ENCODE results near the gene PRKN.

The PRKN gene

DNA sequence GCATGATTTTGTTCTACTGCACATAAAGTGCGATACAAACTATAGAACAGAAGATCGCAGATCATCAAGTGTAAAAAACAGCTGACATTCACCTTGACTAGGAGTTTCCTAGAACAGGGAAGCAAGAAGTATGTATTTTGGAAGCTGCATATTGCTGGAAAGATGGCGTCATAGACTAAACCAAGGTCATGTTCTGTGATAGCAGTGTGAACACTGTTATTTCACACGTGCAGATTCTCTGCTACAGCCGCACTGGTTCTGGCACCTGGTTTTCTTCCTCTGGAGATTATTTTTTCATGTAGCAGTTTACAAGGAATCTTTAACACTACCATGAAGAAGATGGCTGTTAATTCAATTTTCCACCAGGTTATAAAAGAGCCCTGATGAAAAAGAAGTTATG lies 681.2 kb downstream of the PRKN start:
- WGBS, result 89% methylated on average over 3 of the region's 5 CpGs
- H4K91ac ChIP-seq (ENCODE audit: low read length), result no peak overlapping the region
- peaks cover 9% of the 10 kb centered on the region for H3K9me3 ChIP-seq (ENCODE audit: control insufficient read depth, low read length)

GRCh38 chr6:162032620-162033019 lies 694.9 kb downstream of the PRKN start:
- DNase-seq, result peak; percentile 61
- no peak overlapping the region for H3K4me3 ChIP-seq (ENCODE audit: insufficient read depth in 1 of 2, low read depth in 1 of 2, low read length in 2 of 2)
- H3K36me3 ChIP-seq (ENCODE audit: control insufficient read depth in 1 of 2, insufficient read depth in 2 of 2, low read depth in 1 of 2, low read length in 2 of 2), result no peaks in the 10 kb centered on the region
- no peak overlapping the region for H2BK12ac ChIP-seq (ENCODE audit: low read length in 2 of 2)
- H3K9ac ChIP-seq (ENCODE audit: low read length), result no peak overlapping the region
- WGBS, result 58% methylated on average over 4 of the region's 4 CpGs
- no peak overlapping the region for H3K18ac ChIP-seq (ENCODE audit: low read depth in 1 of 2, low read length in 2 of 2)
- no peaks in the 10 kb centered on the region for H3K9me3 ChIP-seq (ENCODE audit: control insufficient read depth, low read length)
- no peaks in the 10 kb centered on the region for H3K79me1 ChIP-seq (replicated peaks; ENCODE audit: low read length, poor library complexity, severe bottlenecking)
- no peak overlapping the region for H4K8ac ChIP-seq (ENCODE audit: low read length)
- H3K4ac ChIP-seq (ENCODE audit: low read depth in 1 of 2, low read length in 2 of 2), result no peak overlapping the region
- H3K14ac ChIP-seq (ENCODE audit: low read length in 2 of 2), result no peak overlapping the region
- H2BK5ac ChIP-seq (ENCODE audit: low read depth, low read length, poor library complexity, severe bottlenecking), result no peak overlapping the region
- no peak overlapping the region for H3K23ac ChIP-seq (ENCODE audit: low read length in 2 of 2)
- no peak overlapping the region for H2AK5ac ChIP-seq (ENCODE audit: low read length, severe bottlenecking)
- H2BK120ac ChIP-seq (ENCODE audit: low read depth, low read length), result no peak overlapping the region
- no peak overlapping the region for H3K27ac ChIP-seq (ENCODE audit: low read length, poor library complexity, severe bottlenecking)
- no peaks in the 10 kb centered on the region for H3K4me1 ChIP-seq (ENCODE audit: control insufficient read depth, insufficient read depth, low read depth, low read length)
- H3K4me2 ChIP-seq (ENCODE audit: low read length, poor library complexity, severe bottlenecking), result no peak overlapping the region
- H2BK15ac ChIP-seq (ENCODE audit: low read depth, poor library complexity, severe bottlenecking), result no peak overlapping the region
- no peak overlapping the region for H4K91ac ChIP-seq (ENCODE audit: low read length)
- no peaks in the 10 kb centered on the region for H3K27me3 ChIP-seq (ENCODE audit: control insufficient read depth in 1 of 2, insufficient read depth in 1 of 2, low read length in 2 of 2)
- H2AFZ ChIP-seq (ENCODE audit: low read depth, low read length), result no peak overlapping the region

More for the DNA sequence above, 681.2 kb downstream of the PRKN start:
- Histone ChIP-seq H2BK12ac (ENCODE audit: low read length in 2 of 2) (no peak overlapping the region), H3K79me1 (replicated peaks; ENCODE audit: low read length, poor library complexity, severe bottlenecking) (no peaks in the 10 kb centered on the region), H3K4me1 (ENCODE audit: control insufficient read depth, insufficient read depth, low read depth, low read length) (peaks cover under 1% of the 10 kb centered on the region), H3K27me3 (ENCODE audit: control insufficient read depth in 1 of 2, insufficient read depth in 1 of 2, low read length in 2 of 2) (no peaks in the 10 kb centered on the region), H2AFZ (ENCODE audit: low read depth, low read length) (no peak overlapping the region), H4K8ac (ENCODE audit: low read length) (no peak overlapping the region), H3K27ac (ENCODE audit: low read length, poor library complexity, severe bottlenecking) (no peak overlapping the region), H3K4me3 (ENCODE audit: insufficient read depth in 1 of 2, low read depth in 1 of 2, low read length in 2 of 2) (no peak overlapping the region), H3K18ac (ENCODE audit: low read depth in 1 of 2, low read length in 2 of 2) (no peak overlapping the region), H3K14ac (ENCODE audit: low read length in 2 of 2) (no peak overlapping the region), H3K23ac (ENCODE audit: low read length in 2 of 2) (no peak overlapping the region), H3K4me2 (ENCODE audit: low read length, poor library complexity, severe bottlenecking) (no peak overlapping the region), H3K36me3 (ENCODE audit: control insufficient read depth in 1 of 2, insufficient read depth in 2 of 2, low read depth in 1 of 2, low read length in 2 of 2) (no peaks in the 10 kb centered on the region), H2AK5ac (ENCODE audit: low read length, severe bottlenecking) (no peak overlapping the region), H3K9ac (ENCODE audit: low read length) (no peak overlapping the region), H2BK15ac (ENCODE audit: low read depth, poor library complexity, severe bottlenecking) (no peak overlapping the region), H2BK5ac (ENCODE audit: low read depth, low read length, poor library complexity, severe bottlenecking) (no peak overlapping the region), H2BK120ac (ENCODE audit: low read depth, low read length) (no peak overlapping the region), H3K4ac (ENCODE audit: low read depth in 1 of 2, low read length in 2 of 2) (no peak overlapping the region)
- DNase-seq, result no peak

- no peak overlapping the region for H3K18ac ChIP-seq (ENCODE audit: low read depth in 1 of 2, low read length in 2 of 2)
- H3K9me3 ChIP-seq (ENCODE audit: control insufficient read depth, low read length), result peaks cover 4% of the 10 kb centered on the region
- no peak for DNase-seq
- no peak overlapping the region for H2BK15ac ChIP-seq (ENCODE audit: low read depth, poor library complexity, severe bottlenecking)
- no peak overlapping the region for H3K4me2 ChIP-seq (ENCODE audit: low read length, poor library complexity, severe bottlenecking)
- no peak overlapping the region for H3K4me3 ChIP-seq (ENCODE audit: insufficient read depth in 1 of 2, low read depth in 1 of 2, low read length in 2 of 2)
- no peak overlapping the region for H3K27ac ChIP-seq (ENCODE audit: low read length, poor library complexity, severe bottlenecking)
- WGBS, result 74% methylated on average over 7 of the region's 7 CpGs
- H3K23ac ChIP-seq (ENCODE audit: low read length in 2 of 2), result no peak overlapping the region
- no peaks in the 10 kb centered on the region for H3K27me3 ChIP-seq (ENCODE audit: control insufficient read depth in 1 of 2, insufficient read depth in 1 of 2, low read length in 2 of 2)
- H3K79me1 ChIP-seq (replicated peaks; ENCODE audit: low read length, poor library complexity, severe bottlenecking), result no peaks in the 10 kb centered on the region
- H3K4me1 ChIP-seq (ENCODE audit: control insufficient read depth, insufficient read depth, low read depth, low read length), result no peaks in the 10 kb centered on the region
- no peak overlapping the region for H4K91ac ChIP-seq (ENCODE audit: low read length)
- no peak overlapping the region for H2AFZ ChIP-seq (ENCODE audit: low read depth, low read length)
- no peak overlapping the region for H4K8ac ChIP-seq (ENCODE audit: low read length)
- H2AK5ac ChIP-seq (ENCODE audit: low read length, severe bottlenecking), result no peak overlapping the region
- no peak overlapping the region for H3K9ac ChIP-seq (ENCODE audit: low read length)
- H3K4ac ChIP-seq (ENCODE audit: low read depth in 1 of 2, low read length in 2 of 2), result no peak overlapping the region
- H3K14ac ChIP-seq (ENCODE audit: low read length in 2 of 2), result no peak overlapping the region
- no peak overlapping the region for H2BK120ac ChIP-seq (ENCODE audit: low read depth, low read length)
- no peak overlapping the region for H2BK12ac ChIP-seq (ENCODE audit: low read length in 2 of 2)
- H3K36me3 ChIP-seq (ENCODE audit: control insufficient read depth in 1 of 2, insufficient read depth in 2 of 2, low read depth in 1 of 2, low read length in 2 of 2), result no peaks in the 10 kb centered on the region
- no peak overlapping the region for H2BK5ac ChIP-seq (ENCODE audit: low read depth, low read length, poor library complexity, severe bottlenecking)
These were observed 697.5 kb downstream of the PRKN start for GRCh38 chr6:162029873-162030576.

DNA sequence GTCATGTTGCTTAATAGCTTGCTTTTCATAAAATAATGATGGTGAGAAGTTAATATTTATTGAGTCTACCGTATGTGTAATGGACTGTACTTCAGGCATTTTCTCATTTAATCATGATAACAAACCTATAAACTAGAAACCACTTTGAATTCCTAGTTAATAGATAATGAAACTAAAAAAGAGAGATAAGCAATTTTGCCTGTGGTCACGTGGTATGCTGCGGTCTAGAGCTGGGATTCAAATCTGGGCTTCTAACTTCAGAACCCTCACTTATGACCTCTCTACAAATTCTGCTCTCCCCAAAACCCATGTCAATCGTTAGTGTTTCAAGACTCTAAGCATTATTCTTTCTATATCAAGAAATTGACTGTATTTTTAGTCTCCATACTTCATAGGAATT lies 700.7 kb downstream of the PRKN start:
- H2BK15ac ChIP-seq (ENCODE audit: low read depth, poor library complexity, severe bottlenecking), result no peak overlapping the region
- H3K79me1 ChIP-seq (replicated peaks; ENCODE audit: low read length, poor library complexity, severe bottlenecking), result no peaks in the 10 kb centered on the region
- H3K18ac ChIP-seq (ENCODE audit: low read depth in 1 of 2, low read length in 2 of 2), result no peak overlapping the region
- H2BK12ac ChIP-seq (ENCODE audit: low read length in 2 of 2), result no peak overlapping the region
- no peaks in the 10 kb centered on the region for H3K4me1 ChIP-seq (ENCODE audit: control insufficient read depth, insufficient read depth, low read depth, low read length)
- H2AFZ ChIP-seq (ENCODE audit: low read depth, low read length), result no peak overlapping the region
- H4K91ac ChIP-seq (ENCODE audit: low read length), result no peak overlapping the region
- no peak for DNase-seq
- no peak overlapping the region for H3K27ac ChIP-seq (ENCODE audit: low read length, poor library complexity, severe bottlenecking)
- no peak overlapping the region for H2BK120ac ChIP-seq (ENCODE audit: low read depth, low read length)
- no peak overlapping the region for H3K9ac ChIP-seq (ENCODE audit: low read length)
- no peak overlapping the region for H3K4me3 ChIP-seq (ENCODE audit: insufficient read depth in 1 of 2, low read depth in 1 of 2, low read length in 2 of 2)
- no peak overlapping the region for H2AK5ac ChIP-seq (ENCODE audit: low read length, severe bottlenecking)
- H2BK5ac ChIP-seq (ENCODE audit: low read depth, low read length, poor library complexity, severe bottlenecking), result no peak overlapping the region
- no peak overlapping the region for H4K8ac ChIP-seq (ENCODE audit: low read length)
- no peaks in the 10 kb centered on the region for H3K27me3 ChIP-seq (ENCODE audit: control insufficient read depth in 1 of 2, insufficient read depth in 1 of 2, low read length in 2 of 2)
- no peak overlapping the region for H3K4ac ChIP-seq (ENCODE audit: low read depth in 1 of 2, low read length in 2 of 2)
- no peak overlapping the region for H3K14ac ChIP-seq (ENCODE audit: low read length in 2 of 2)
- no peaks in the 10 kb centered on the region for H3K36me3 ChIP-seq (ENCODE audit: control insufficient read depth in 1 of 2, insufficient read depth in 2 of 2, low read depth in 1 of 2, low read length in 2 of 2)
- 64% methylated on average over 2 of the region's 4 CpGs for WGBS
- peaks cover 6% of the 10 kb centered on the region for H3K9me3 ChIP-seq (ENCODE audit: control insufficient read depth, low read length)
- no peak overlapping the region for H3K4me2 ChIP-seq (ENCODE audit: low read length, poor library complexity, severe bottlenecking)
- no peak overlapping the region for H3K23ac ChIP-seq (ENCODE audit: low read length in 2 of 2)
